ENCODE results near the gene PTPRN2. TPM values are rescaled to one million over a fixed set of nuclear protein-coding genes. Genes with fewer than 3 reads are reported as not detected.

Gene PTPRN2
- total and polyA plus RNA-seq, 2 of the 8 experiments (the other 6 are each of a cell fraction or from before 2014, with no cell fraction given), result 2.6 to 4.5 TPM

DNA sequence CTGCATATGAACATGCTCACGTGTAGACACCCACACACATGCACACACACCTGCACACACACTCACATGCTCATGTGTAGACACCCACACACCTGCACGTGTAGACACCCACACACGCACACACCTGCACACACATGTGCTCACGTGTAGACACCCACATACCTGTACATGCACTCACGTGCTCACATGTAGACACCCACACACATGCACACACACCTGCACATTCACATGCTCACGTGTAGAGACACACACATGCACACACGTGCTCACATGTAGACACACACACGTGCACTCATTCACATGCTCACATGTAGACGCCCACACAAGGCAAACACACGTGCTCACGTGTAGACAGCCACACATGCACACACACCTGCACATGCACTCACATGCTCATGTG is 275.8 kb downstream of the PTPRN2 start (continued):
- TF ChIP-seq, protein P1, sequence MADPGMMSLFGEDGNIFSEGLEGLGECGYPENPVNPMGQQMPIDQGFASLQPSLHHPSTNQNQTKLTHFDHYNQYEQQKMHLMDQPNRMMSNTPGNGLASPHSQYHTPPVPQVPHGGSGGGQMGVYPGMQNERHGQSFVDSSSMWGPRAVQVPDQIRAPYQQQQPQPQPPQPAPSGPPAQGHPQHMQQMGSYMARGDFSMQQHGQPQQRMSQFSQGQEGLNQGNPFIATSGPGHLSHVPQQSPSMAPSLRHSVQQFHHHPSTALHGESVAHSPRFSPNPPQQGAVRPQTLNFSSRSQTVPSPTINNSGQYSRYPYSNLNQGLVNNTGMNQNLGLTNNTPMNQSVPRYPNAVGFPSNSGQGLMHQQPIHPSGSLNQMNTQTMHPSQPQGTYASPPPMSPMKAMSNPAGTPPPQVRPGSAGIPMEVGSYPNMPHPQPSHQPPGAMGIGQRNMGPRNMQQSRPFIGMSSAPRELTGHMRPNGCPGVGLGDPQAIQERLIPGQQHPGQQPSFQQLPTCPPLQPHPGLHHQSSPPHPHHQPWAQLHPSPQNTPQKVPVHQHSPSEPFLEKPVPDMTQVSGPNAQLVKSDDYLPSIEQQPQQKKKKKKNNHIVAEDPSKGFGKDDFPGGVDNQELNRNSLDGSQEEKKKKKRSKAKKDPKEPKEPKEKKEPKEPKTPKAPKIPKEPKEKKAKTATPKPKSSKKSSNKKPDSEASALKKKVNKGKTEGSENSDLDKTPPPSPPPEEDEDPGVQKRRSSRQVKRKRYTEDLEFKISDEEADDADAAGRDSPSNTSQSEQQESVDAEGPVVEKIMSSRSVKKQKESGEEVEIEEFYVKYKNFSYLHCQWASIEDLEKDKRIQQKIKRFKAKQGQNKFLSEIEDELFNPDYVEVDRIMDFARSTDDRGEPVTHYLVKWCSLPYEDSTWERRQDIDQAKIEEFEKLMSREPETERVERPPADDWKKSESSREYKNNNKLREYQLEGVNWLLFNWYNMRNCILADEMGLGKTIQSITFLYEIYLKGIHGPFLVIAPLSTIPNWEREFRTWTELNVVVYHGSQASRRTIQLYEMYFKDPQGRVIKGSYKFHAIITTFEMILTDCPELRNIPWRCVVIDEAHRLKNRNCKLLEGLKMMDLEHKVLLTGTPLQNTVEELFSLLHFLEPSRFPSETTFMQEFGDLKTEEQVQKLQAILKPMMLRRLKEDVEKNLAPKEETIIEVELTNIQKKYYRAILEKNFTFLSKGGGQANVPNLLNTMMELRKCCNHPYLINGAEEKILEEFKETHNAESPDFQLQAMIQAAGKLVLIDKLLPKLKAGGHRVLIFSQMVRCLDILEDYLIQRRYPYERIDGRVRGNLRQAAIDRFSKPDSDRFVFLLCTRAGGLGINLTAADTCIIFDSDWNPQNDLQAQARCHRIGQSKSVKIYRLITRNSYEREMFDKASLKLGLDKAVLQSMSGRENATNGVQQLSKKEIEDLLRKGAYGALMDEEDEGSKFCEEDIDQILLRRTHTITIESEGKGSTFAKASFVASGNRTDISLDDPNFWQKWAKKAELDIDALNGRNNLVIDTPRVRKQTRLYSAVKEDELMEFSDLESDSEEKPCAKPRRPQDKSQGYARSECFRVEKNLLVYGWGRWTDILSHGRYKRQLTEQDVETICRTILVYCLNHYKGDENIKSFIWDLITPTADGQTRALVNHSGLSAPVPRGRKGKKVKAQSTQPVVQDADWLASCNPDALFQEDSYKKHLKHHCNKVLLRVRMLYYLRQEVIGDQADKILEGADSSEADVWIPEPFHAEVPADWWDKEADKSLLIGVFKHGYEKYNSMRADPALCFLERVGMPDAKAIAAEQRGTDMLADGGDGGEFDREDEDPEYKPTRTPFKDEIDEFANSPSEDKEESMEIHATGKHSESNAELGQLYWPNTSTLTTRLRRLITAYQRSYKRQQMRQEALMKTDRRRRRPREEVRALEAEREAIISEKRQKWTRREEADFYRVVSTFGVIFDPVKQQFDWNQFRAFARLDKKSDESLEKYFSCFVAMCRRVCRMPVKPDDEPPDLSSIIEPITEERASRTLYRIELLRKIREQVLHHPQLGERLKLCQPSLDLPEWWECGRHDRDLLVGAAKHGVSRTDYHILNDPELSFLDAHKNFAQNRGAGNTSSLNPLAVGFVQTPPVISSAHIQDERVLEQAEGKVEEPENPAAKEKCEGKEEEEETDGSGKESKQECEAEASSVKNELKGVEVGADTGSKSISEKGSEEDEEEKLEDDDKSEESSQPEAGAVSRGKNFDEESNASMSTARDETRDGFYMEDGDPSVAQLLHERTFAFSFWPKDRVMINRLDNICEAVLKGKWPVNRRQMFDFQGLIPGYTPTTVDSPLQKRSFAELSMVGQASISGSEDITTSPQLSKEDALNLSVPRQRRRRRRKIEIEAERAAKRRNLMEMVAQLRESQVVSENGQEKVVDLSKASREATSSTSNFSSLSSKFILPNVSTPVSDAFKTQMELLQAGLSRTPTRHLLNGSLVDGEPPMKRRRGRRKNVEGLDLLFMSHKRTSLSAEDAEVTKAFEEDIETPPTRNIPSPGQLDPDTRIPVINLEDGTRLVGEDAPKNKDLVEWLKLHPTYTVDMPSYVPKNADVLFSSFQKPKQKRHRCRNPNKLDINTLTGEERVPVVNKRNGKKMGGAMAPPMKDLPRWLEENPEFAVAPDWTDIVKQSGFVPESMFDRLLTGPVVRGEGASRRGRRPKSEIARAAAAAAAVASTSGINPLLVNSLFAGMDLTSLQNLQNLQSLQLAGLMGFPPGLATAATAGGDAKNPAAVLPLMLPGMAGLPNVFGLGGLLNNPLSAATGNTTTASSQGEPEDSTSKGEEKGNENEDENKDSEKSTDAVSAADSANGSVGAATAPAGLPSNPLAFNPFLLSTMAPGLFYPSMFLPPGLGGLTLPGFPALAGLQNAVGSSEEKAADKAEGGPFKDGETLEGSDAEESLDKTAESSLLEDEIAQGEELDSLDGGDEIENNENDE (IDR thresholded peaks at IDR 0.05; ENCODE audit: insufficient replicate concordance, low read length), result no peak
- no peak for TF ChIP-seq CREB1 (IDR thresholded peaks at IDR 0.05)
- no peak for TF ChIP-seq EP300 (IDR thresholded peaks at IDR 0.05; ENCODE audit: borderline replicate concordance in 1 of 2, low read depth in 2 of 2, low read length in 2 of 2)
- no peak for TF ChIP-seq POLR2AphosphoS5 (IDR thresholded peaks at IDR 0.05; ENCODE audit: low read depth, low read length)
- TF ChIP-seq, protein P2, sequence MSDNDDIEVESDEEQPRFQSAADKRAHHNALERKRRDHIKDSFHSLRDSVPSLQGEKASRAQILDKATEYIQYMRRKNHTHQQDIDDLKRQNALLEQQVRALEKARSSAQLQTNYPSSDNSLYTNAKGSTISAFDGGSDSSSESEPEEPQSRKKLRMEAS (IDR thresholded peaks at IDR 0.05), result no peak
- TF ChIP-seq SUZ12 (IDR thresholded peaks at IDR 0.05; ENCODE audit: low read length), result no peak

Measured in H1 (cell line).